SH-SY5Y (cell line): Measurements from ENCODE around the gene FITM1.

Experiments
- GATA2 ChIP-seq: IDR thresholded peaks from 2 replicates; pipeline ENCODE4 v1.6.1; 2011; ENCODE audit warnings: mild to moderate bottlenecking, low read depth, low read length
- GATA3 ChIP-seq: IDR thresholded peaks from 2 replicates; pipeline ENCODE4 v1.6.1; 2011; ENCODE audit warnings: low read depth, mild to moderate bottlenecking, low read length, moderate library complexity

- TF ChIP-seq GATA3 (no peak), GATA2 (no peak)
Observed at GRCh38 chr14:24141097-24141880, 10.8 kb downstream of the FITM1 start, which contains the start of gene EMC9.
